GM18502 (cell line): ENCODE results near the gene COL4A2.
A peak's percentile ranks its signal among the peaks of the same experiment; 100 is the strongest.

ENCODE experiments used
- ATAC-seq: cut with Tn5 transposase; IDR thresholded peaks from one replicate; pipeline ENCODE4 v1.9.1; 2021; ENCODE audit warnings: mild to moderate bottlenecking; ENCODE audit not compliant: unreplicated experiment, poor library complexity

COL4A2 gene

GRCh38 chr13:110336108-110336507 lies 29.0 kb downstream of the COL4A2 start:
- no peak for ATAC-seq

- ATAC-seq, result no peak
Observed at GRCh38 chr13:110336681-110337080, 29.6 kb downstream of the COL4A2 start.

DNA sequence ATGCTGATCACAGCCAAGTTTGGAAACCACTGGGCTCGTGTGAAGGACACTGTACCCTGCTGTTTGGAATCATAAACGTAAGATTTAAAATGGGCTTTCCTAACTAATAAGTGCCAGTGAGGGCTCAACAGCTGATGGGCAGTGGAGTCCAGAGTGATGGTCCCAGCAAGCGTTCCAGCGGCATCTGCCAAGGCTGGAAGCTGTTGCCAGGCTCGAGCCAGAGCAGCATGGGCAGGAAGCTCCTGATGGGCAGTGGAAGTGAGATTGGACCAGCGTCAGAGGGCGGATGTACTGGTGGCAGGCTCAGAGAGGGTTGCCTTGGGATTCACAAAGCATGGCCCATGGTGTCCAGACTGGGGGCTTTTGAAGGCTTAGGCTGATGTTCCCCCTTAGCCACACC lies 30.2 kb downstream of the COL4A2 start:
- ATAC-seq, result no peak

- no peak for ATAC-seq
Observed at GRCh38 chr13:110338441-110339101, 31.5 kb downstream of the COL4A2 start.

- no peak for ATAC-seq
Observed at GRCh38 chr13:110339263-110339662, 32.2 kb downstream of the COL4A2 start.

DNA sequence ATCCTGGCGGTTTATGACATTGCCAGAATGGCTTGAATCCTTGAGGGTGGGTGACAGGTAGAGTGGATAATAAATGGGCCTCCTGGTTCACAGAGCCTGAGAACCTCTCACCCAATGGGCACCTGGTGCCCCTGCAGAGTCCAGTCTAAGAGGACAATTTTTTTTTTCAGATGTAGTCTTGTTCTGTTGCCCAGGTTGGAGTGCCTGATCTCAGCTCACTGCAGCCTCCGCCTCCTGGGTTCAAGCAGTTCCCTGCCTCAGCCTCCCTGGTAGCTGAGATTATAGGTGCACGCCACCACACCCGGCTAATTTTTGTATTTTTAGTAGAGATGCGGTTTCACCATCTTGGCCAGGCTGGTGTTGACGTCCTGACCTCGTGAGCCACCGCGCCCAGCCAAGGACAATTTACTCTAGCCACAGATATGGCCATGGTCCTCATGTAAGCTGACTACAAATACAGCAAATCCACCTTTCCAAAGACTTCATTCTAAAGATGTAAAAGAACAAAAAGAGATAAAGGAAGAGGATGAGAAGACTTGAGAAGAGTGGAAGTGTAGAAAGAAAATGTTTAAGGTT lies 33.0 kb downstream of the COL4A2 start:
- ATAC-seq, result no peak

DNA sequence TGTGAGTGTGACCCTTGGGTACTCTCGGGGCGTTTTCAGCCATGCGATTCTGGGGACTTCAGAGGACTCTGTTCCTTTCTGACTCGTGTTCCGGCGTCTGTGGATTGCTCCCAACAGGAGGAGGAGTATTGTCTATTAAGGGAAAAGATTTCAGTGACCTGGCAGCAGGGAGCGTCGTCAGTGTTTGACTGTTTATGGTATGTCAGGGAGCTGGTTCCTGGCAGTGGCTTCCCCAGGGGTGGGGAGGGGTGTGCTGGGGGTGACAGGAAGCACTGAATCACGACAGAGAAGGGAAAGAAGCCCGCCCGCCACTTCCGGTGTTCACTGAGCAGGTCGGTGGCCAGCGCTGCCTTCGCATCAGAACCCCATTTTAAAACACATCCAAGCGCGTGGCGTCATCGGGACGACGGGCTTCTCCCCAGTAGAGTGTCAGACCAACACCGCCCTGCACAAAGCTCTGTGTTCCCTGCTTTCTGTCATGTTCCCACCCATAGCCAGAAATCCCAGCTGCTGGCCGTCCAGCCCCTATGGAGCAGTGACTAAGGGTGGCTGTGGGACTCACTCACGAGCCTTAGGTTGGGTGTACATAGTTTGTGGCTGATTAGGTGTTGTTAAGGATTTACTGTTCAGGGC lies 33.8 kb downstream of the COL4A2 start:
- ATAC-seq, result peak; percentile 73

DNA sequence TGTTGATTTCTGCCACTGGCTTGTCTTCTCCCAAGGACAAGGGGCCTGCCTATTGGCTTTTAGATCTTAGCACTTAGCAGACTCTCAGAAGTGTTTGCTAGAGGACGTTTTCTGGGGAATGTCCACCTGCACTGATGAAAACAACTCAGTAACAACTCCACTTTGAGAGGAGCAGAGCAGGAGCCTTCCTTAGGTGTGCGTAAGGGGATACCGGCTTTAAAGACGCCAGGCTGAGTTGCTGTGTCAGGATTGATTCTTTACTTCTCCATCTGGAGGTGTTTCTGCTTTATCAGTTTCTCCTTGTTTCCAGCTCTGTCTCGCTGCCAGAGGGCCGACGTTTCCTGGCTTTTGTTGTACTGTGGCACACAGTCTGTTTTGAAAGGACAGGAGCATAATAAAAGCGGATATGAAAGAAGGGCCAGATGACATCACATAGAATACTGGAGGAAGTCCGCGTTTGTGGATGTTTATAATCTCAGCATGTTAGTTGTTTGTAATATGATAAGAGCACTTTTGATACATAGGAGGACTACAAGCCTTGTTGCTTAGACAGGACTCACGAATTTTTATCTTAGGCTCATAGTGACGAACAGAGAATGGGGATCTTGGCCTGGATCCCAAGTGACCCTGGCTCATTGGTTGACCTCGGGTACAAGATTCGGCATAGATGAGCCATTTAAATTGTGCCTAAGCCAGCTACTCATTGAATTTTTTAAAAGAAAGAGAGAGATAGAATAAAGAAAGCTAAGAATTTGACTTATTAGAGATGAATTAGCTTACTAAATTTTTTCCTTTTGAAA lies 34.6 kb downstream of the COL4A2 start:
- peak; percentile 68 for ATAC-seq

GRCh38 chr13:110342474-110342873 lies 35.4 kb downstream of the COL4A2 start:
- ATAC-seq, result no peak

- no peak for ATAC-seq
Observed at GRCh38 chr13:110343241-110343865, 36.3 kb downstream of the COL4A2 start.

- ATAC-seq, result no peak
Observed at GRCh38 chr13:110344320-110344719, 37.2 kb downstream of the COL4A2 start.

DNA sequence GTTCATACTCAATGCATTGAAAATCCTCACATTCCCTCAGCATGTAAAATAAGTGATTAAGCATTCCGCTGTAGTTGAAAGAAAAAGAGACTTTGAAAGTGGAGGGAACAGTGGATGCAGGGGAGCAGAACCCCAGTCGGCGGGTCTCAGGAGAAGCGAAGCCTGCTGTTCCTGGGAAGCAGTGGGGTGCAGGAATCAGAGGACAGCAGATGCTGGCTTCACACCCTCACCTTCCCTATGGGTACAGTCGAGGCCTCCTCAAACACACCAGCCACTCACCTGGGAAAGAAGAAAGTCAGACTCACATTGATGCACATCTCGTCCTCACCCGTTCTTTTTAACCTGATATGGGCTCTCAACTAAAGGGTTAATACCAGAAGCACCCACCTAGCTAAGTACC lies 38.2 kb downstream of the COL4A2 start:
- no peak for ATAC-seq

- ATAC-seq, result no peak
Observed at GRCh38 chr13:110345701-110346100, 38.6 kb downstream of the COL4A2 start.

DNA sequence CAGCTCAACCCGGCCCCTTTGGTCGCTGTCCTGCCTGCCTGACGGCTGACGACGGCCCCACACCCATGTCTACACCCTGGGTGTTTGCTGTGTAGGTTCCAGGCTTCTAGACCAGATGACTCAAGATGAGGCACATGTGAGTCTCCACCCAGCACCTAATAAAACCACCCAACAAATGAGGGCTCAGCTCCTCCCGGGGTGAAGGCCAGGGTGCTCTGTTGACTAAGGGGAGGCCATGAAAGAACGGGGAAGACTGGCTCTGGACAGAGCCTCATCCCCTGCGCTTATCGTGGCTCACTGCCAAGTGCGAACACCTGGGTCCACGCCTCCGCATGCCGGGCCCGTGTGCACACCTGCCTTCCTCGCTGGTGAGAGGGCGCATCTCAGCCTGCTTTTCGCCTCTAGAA lies 39.6 kb downstream of the COL4A2 start:
- ATAC-seq, result no peak

GRCh38 chr13:110347088-110347487 lies 40.0 kb downstream of the COL4A2 start:
- ATAC-seq, result no peak

- no peak for ATAC-seq
Observed at GRCh38 chr13:110347535-110348308, 40.6 kb downstream of the COL4A2 start.

GRCh38 chr13:110348309-110349105 lies 41.4 kb downstream of the COL4A2 start:
- no peak for ATAC-seq

GRCh38 chr13:110349239-110349638 lies 42.2 kb downstream of the COL4A2 start:
- no peak for ATAC-seq

- no peak for ATAC-seq
Observed at GRCh38 chr13:110350049-110350448, 43.0 kb downstream of the COL4A2 start.
